OCI-LY7 (cell line): ENCODE measurements around the gene WNT3A. TPM values are rescaled to one million over a fixed set of nuclear protein-coding genes. Genes with fewer than 3 reads are reported as not detected.

Experiments used
- BruUV-seq: library from RNA; stranded (reverse); fragments of 400-500 nt; replicated peaks from 2 replicates; lab custom pipeline; 2021; lab: Mats Ljungman, UMichigan
- CTCF ChIA-PET: fragments of 300-600 bp; sonication (Branson Sonifier 250); formaldehyde crosslinking; loops from one replicate; lab custom pipeline; 2022; ENCODE audit warnings: antibody characterized with exemption; ENCODE audit not compliant: unreplicated experiment; lab: Charles Lee
- POLR2A ChIA-PET: fragments of 300-600 bp; sonication (Branson Sonifier 250); formaldehyde crosslinking; loops from one replicate; lab custom pipeline; 2022; ENCODE audit warnings: antibody characterized with exemption; lab: Charles Lee
- DNase-seq: peaks from one replicate; pipeline ENCODE4 v3.0.0-alpha.2; 2015; ENCODE audit warnings: low spot score
- H2AFZ ChIP-seq: fragments of 200-600 bp; sonication (generic), shearing (Covaris generic); 2 replicates; pipeline ENCODE4 v1.6.1; 2014; ENCODE audit warnings: mild to moderate bottlenecking, antibody characterized with exemption, low read length, moderate library complexity
- H3K27ac ChIP-seq: fragments of 200-600 bp; sonication (generic); 2 replicates; pipeline ENCODE4 v1.5.1; 2014; ENCODE audit warnings: mixed run types, low read depth, mild to moderate bottlenecking, moderate library complexity, low read length, inconsistent platforms; ENCODE audit not compliant: poor library complexity, severe bottlenecking
- H3K36me3 ChIP-seq: fragments of 200-600 bp; sonication (generic); 2 replicates; pipeline ENCODE4 v1.6.1; 2014; ENCODE audit warnings: mild to moderate bottlenecking, antibody characterized with exemption, low read length, moderate library complexity, mixed read lengths; ENCODE audit not compliant: insufficient read depth
- H3K4me1 ChIP-seq: fragments of 200-600 bp; sonication (generic); 2 replicates; pipeline ENCODE4 v1.5.1; 2014; ENCODE audit warnings: mild to moderate bottlenecking, low read length; ENCODE audit not compliant: insufficient read depth, poor library complexity, severe bottlenecking
- H3K4me2 ChIP-seq: fragments of 200-600 bp; sonication (generic); 2 replicates; pipeline ENCODE4 v1.6.1; 2014; ENCODE audit warnings: mild to moderate bottlenecking, low read length
- H3K4me3 ChIP-seq: fragments of 200-600 bp; sonication (generic); 2 replicates; pipeline ENCODE4 v1.5.1; 2014; ENCODE audit warnings: mild to moderate bottlenecking, low read depth, low read length; ENCODE audit not compliant: poor library complexity, severe bottlenecking
- H3K79me2 ChIP-seq: fragments of 200-600 bp; sonication (generic); 2 replicates; pipeline ENCODE4 v1.6.1; 2016; ENCODE audit warnings: low read depth, mild to moderate bottlenecking, low read length, moderate library complexity, mixed read lengths; ENCODE audit not compliant: insufficient read depth
- H3K9me2 ChIP-seq: fragments of 200-600 bp; sonication (generic); 2 replicates; pipeline ENCODE4 v1.6.1; 2016; ENCODE audit warnings: mild to moderate bottlenecking, low read length, mixed read lengths; ENCODE audit not compliant: insufficient read depth
- H3K9me3 ChIP-seq: fragments of 200-600 bp; sonication (generic); 2 replicates; pipeline ENCODE4 v1.6.1; 2014; ENCODE audit warnings: mild to moderate bottlenecking, mixed run types, low read length, mixed read lengths
- H4K20me1 ChIP-seq: fragments of 200-600 bp; sonication (generic); 2 replicates; pipeline ENCODE4 v1.6.1; 2014; ENCODE audit warnings: mild to moderate bottlenecking, antibody characterized with exemption, low read length, moderate library complexity, mixed read lengths; ENCODE audit not compliant: insufficient read depth
- EZH2phosphoT487 ChIP-seq: fragments of 200-600 bp; sonication (generic); IDR thresholded peaks from 2 replicates; pipeline ENCODE4 v1.6.1; 2018; ENCODE audit warnings: low read depth, borderline replicate concordance, mild to moderate bottlenecking, mixed run types, antibody characterized with exemption, low read length, moderate library complexity, mixed read lengths
- intact Hi-C: fragments of 100-400 bp; cut with micrococcal nuclease; formaldehyde crosslinking; loops from one replicate; pipeline ENCODE4 v1.10.0; 2022; ENCODE audit not compliant: unreplicated experiment
- total RNA-seq, 2 experiments: library from RNA; depleted of rRNA in 1 of 2; stranded (reverse); fragments of >200 nt in 1 of 2; shearing (Covaris generic) in 1 of 2; gene quantifications; 2 replicates each; pipeline ENCODE4 v1.2.3, GENCODE V29; 2014 to 2022
- TF ChIP-seq, protein P1 (sequence below): fragments of 200-600 bp; sonication (generic); conservative IDR thresholded peaks from 2 replicates; pipeline ENCODE4 v1.5.1; 2014; ENCODE audit warnings: mild to moderate bottlenecking, antibody characterized with exemption, low read length, moderate library complexity, mixed read lengths

Gene WNT3A
- total RNA-seq, 2 experiments from 2014 or later, result not detected

DNA sequence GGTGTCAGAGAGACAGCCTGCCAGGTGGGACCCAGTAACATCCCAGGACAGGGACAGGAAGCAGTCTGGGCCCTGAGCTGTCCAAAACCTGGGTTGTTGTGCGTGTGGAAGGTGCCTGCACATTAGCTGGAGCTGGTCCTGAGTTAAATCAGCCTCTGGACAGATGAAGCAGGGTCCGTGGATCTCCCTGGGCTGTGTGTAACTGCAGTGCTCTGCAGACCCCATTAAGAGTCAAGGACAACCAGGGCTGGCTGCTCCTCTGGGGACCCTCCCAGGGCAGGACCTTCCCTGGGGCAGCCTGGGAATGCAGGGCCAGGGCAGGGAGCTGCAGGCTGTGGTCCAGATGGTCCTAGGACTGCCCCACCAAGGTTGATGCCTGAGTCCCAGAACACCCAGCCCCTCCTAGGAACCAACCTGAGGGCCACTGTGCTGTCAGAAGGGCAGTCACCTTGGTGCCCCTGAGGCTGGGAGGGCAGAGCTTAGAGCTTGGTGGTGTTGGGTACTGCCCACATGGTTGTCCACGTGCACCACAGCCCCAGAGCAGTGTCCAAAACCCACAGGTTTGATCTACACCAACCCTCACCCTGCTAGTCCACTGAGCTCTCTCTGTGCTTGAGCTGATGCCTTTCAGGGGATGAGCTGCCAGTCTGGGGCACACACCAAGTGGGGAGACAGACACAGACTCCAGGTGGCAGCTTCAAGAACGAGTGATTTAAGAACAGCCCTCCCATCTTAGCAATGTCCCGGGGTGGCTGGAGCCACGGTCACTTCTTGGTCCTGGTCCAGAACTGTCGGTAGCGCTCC lies 99.4 kb downstream of the WNT3A start:
- Histone ChIP-seq H2AFZ (no peak overlapping the region), H3K4me1 (peaks cover 35% of the 10 kb centered on the region), H3K36me3 (peaks cover 14% of the 10 kb centered on the region; the same call in 1 of the 2 replicates), H3K27ac (no peak overlapping the region), H4K20me1 (no peaks in the 10 kb centered on the region; the same call in 1 of the 2 replicates), H3K4me3 (no peak overlapping the region), H3K4me2 (no peak overlapping the region), H3K79me2 (peaks cover 8% of the 10 kb centered on the region), H3K9me2 (no peaks in the 10 kb centered on the region), H3K9me3 (no peaks in the 10 kb centered on the region)
- no TSS peak for BruUV-seq
- TF ChIP-seq, protein P1, sequence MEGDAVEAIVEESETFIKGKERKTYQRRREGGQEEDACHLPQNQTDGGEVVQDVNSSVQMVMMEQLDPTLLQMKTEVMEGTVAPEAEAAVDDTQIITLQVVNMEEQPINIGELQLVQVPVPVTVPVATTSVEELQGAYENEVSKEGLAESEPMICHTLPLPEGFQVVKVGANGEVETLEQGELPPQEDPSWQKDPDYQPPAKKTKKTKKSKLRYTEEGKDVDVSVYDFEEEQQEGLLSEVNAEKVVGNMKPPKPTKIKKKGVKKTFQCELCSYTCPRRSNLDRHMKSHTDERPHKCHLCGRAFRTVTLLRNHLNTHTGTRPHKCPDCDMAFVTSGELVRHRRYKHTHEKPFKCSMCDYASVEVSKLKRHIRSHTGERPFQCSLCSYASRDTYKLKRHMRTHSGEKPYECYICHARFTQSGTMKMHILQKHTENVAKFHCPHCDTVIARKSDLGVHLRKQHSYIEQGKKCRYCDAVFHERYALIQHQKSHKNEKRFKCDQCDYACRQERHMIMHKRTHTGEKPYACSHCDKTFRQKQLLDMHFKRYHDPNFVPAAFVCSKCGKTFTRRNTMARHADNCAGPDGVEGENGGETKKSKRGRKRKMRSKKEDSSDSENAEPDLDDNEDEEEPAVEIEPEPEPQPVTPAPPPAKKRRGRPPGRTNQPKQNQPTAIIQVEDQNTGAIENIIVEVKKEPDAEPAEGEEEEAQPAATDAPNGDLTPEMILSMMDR, result no peak
- TF ChIP-seq EZH2phosphoT487, result no peak
- POLR2A ChIA-PET, result interaction anchor here (0.6 to 1.2 kb wide), 5 partner anchors 22 to 1355 kb away, joined by 3 to 4 read pairs (median 3); no protein-coding TSS in a partner anchor
- intact Hi-C loops, result no loop called here
- CTCF ChIA-PET, result no interaction called here
- DNase-seq, result no peak

GRCh38 chr1:228106800-228107054 lies 99.9 kb downstream of the WNT3A start:
- no peaks in the 10 kb centered on the region for H3K9me3 ChIP-seq
- peaks cover 29% of the 10 kb centered on the region for H3K4me1 ChIP-seq
- no peak for DNase-seq
- intact Hi-C loops, result no loop called here
- H3K27ac ChIP-seq, result no peak overlapping the region
- POLR2A ChIA-PET, result interaction anchor here (0.6 to 1.2 kb wide), 4 partner anchors 24 to 1356 kb away, joined by 3 to 4 read pairs (median 4); no protein-coding TSS in a partner anchor
- H2AFZ ChIP-seq, result no peak overlapping the region
- peaks cover 10% of the 10 kb centered on the region; the same call in 1 of the 2 replicates for H3K36me3 ChIP-seq
- H4K20me1 ChIP-seq, result no peaks in the 10 kb centered on the region
- H3K9me2 ChIP-seq, result no peaks in the 10 kb centered on the region
- BruUV-seq, result no TSS peak
- TF ChIP-seq, protein P1, result no peak
- TF ChIP-seq EZH2phosphoT487, result no peak
- peaks cover 8% of the 10 kb centered on the region for H3K79me2 ChIP-seq
- CTCF ChIA-PET, result no interaction called here
- H3K4me3 ChIP-seq, result no peak overlapping the region
- no peak overlapping the region for H3K4me2 ChIP-seq

- BruUV-seq, result no TSS peak
- Histone ChIP-seq H4K20me1 (no peaks in the 10 kb centered on the region), H3K4me1 (peaks cover 25% of the 10 kb centered on the region), H3K27ac (no peak overlapping the region), H3K4me2 (peak overlapping the region; percentile 99), H2AFZ (no peak overlapping the region), H3K9me3 (no peaks in the 10 kb centered on the region), H3K4me3 (no peak overlapping the region), H3K9me2 (no peaks in the 10 kb centered on the region), H3K36me3 (peaks cover 10% of the 10 kb centered on the region; the same call in 1 of the 2 replicates), H3K79me2 (peaks cover 8% of the 10 kb centered on the region)
- TF ChIP-seq EZH2phosphoT487, result no peak
- TF ChIP-seq, protein P1, result no peak
- DNase-seq, result no peak
- intact Hi-C loops, result no loop called here
- ChIA-PET POLR2A (interaction anchor here (1.6 kb wide), 1 partner anchor 25 kb away, joined by 5 read pairs; the partner anchor contains the start of gene ARF1), CTCF (no interaction called here)
These were observed 100.8 kb downstream of the WNT3A start for GRCh38 chr1:228107636-228108035.
